ENCODE results near the gene PRG2.
"Not testable (repeated sequence)": the region's sequence is repeated elsewhere in the genome, so short reads cannot be mapped to it uniquely, and the experiment has no call there.

The PRG2 gene

GRCh38 chr11:57344826-57345225 lies 45.6 kb downstream of the PRG2 start:
- DNase-seq: no peak

- no peak for DNase-seq
Measured at GRCh38 chr11:57343825-57344224, 46.6 kb downstream of the PRG2 start.

DNA sequence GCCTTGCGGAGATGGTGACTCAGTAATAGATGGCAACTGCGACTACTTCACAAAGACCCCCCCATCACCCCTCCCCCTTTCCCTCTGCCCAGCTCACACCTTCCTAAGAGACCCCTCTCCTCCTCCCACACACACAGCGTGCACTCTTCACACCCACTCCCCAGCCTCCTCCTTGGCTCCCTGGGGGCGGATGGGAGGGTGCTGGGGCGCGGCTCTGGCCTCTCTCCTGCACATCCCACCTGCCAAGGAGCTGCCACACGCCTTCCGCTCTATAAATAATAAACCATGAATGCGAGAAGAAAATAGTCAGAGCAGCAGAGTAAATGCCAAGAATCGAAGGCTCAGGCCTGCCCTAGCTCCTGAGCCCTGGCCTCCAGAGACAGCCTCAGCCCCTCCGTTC lies 47.7 kb downstream of the PRG2 start:
- no peak for DNase-seq

DNA sequence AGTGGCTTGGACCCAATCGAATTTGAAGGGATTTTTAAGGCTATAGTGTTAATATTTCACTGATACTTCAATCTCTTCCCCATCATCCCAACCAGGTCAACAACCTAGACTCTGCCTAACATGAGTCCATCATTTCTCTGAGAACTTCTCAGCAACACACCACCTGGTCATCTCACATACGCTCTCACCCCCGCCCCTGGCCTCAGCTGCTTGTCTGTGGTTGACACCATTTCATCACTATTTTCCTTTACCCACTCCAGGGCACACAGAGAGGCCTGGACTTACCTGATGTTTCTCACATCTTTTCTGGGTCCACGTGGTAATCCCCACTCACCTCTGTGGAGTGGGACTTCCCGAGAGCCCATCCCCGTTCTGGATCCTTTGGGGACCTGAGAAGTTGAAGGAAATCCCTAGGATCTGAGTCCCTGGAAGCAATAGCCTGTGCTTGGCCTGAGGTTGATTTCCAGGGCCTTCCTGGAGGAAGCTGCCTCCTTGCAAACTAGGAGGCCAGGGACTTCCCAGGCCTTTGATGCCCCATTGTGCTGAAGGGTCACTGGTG lies 49.1 kb downstream of the PRG2 start:
- DNase-seq: no peak

DNA sequence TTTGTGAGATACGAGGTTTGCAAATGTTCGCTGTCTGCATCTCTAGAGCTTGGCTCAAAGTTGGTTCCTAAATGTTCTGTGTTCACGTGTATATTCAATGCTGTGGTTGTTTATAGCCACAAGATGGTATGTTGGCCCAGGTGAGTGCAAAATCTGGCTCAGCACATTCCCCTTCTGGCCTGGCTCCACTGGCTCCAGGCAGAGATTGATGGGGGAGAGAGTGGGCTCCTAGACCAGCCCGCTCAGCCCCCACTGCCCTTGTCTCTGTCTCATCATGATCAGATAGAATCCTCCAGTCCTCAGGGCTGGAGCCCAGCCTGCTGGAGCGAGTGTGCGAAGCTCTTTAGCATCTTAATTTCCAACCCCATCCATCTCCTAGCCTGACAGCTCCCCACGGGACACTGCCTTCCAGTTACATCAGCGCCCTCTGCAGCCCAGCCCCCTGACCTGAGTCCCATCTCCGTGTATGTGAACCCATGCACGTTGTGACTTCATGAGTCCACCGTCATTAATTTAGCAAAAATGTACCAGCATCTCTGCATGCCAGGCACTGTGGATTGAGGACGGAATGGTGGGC lies 50.3 kb downstream of the PRG2 start:
- DNase-seq: peak in 1 of 2 experiments; percentile 33

DNA sequence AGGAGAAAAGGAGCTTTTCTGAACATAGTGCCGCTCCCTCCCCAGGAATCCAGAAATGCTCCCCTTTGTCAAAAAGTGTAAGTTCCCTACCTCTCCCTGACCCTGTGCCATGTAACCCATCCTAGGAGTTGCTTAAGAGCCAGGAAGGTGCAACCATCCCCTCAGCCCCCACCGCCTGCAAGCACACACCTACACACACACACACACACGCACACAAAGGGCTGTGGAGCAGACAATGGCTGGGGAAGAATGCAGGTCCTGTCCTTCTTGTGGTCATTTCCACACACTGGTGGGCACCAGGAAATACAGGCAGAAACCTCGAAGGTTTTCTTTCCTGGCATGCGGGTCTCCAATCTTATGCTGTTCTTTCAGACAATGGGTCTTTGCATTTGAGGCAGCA lies 51.1 kb downstream of the PRG2 start:
- no peak for DNase-seq

GRCh38 chr11:57338142-57338541 lies 52.3 kb downstream of the PRG2 start, which contains the start of gene P2RX3:
Gene P2RX3, plus strand, starts transcription at chr11:57338352. Its CDS starts 199 bp downstream, at chr11:57338551.
- DNase-seq: no peak

- not testable (repeated sequence) for DNase-seq
Measured at GRCh38 chr11:57336856-57337255, 53.6 kb downstream of the PRG2 start.

Data from NCI-H1930 (cell line).